22Rv1 (cell line): ENCODE results near the gene NPPC.

Experiments used
- H3K27ac ChIP-seq: fragments of 450-650 bp; 2 replicates; pipeline ENCODE4 v1.5.1; 2017
- CTCF ChIP-seq: fragments of 450-650 bp; IDR thresholded peaks from 2 replicates; pipeline ENCODE4 v1.5.1; 2017; ENCODE audit warnings: mild to moderate bottlenecking
- ZFX ChIP-seq: fragments of 450-650 bp; IDR thresholded peaks from 2 replicates; pipeline ENCODE4 v1.6.1; 2017; ENCODE audit warnings: antibody characterized with exemption, borderline replicate concordance

The NPPC gene

GRCh38 chr2:231942180-231942579 lies 16.0 kb upstream of the NPPC start:
- no peak overlapping the region for H3K27ac ChIP-seq
- no peak for TF ChIP-seq CTCF
- TF ChIP-seq ZFX, result no peak

GRCh38 chr2:231941673-231942072 lies 15.5 kb upstream of the NPPC start:
- H3K27ac ChIP-seq, result no peak overlapping the region
- TF ChIP-seq ZFX, result no peak
- no peak for TF ChIP-seq CTCF

- TF ChIP-seq ZFX (no peak), CTCF (no peak)
- H3K27ac ChIP-seq, result no peak overlapping the region
These were observed 14.6 kb upstream of the NPPC start for GRCh38 chr2:231940795-231941194.

GRCh38 chr2:231939022-231939421 lies 12.8 kb upstream of the NPPC start:
- no peak for TF ChIP-seq CTCF
- no peak for TF ChIP-seq ZFX
- H3K27ac ChIP-seq, result no peak overlapping the region

GRCh38 chr2:231937057-231937456 lies 10.9 kb upstream of the NPPC start:
- TF ChIP-seq ZFX, result no peak
- no peak for TF ChIP-seq CTCF
- H3K27ac ChIP-seq, result no peak overlapping the region

- TF ChIP-seq ZFX, result no peak
- no peak for TF ChIP-seq CTCF
These were observed 10.3 kb upstream of the NPPC start for GRCh38 chr2:231936491-231936890.

GRCh38 chr2:231935815-231936214 lies 9.6 kb upstream of the NPPC start:
- no peak overlapping the region for H3K27ac ChIP-seq
- no peak for TF ChIP-seq ZFX
- TF ChIP-seq CTCF, result no peak

More at GRCh38 chr2:231936491-231936890, 10.3 kb upstream of the NPPC start:
- H3K27ac ChIP-seq, result no peak overlapping the region
